Fibroblast of lung (primary cell): Measurements from ENCODE around the gene PPFIBP1. TPM values are rescaled to one million over a fixed set of nuclear protein-coding genes. Genes with fewer than 3 reads are reported as not detected.
"Not testable (repeated sequence)": the region's sequence is repeated elsewhere in the genome, so short reads cannot be mapped to it uniquely, and the experiment has no call there.

Experiments used
- DNase-seq, 2 donors: peaks; one replicate each; pipeline versions ENCODE4 v3.0.0 to v3.0.0-alpha.2; 2010; ENCODE audit warnings: low read depth in 2 of 2
- H2AFZ ChIP-seq: 2 replicates; pipeline ENCODE4 v1.5.1; 2012; ENCODE audit warnings: low read length, control low read depth, inconsistent platforms
- H3K27ac ChIP-seq: 2 replicates; pipeline ENCODE4 v1.5.1; 2011; ENCODE audit warnings: low read length, control low read depth; ENCODE audit not compliant: insufficient read depth
- H3K27me3 ChIP-seq: 2 replicates; pipeline ENCODE4 v1.5.1; 2011; ENCODE audit warnings: mild to moderate bottlenecking, low read length; ENCODE audit not compliant: control insufficient read depth, insufficient read depth
- H3K36me3 ChIP-seq: 2 replicates; pipeline ENCODE4 v1.5.1; 2011; ENCODE audit warnings: low read length; ENCODE audit not compliant: control insufficient read depth, insufficient read depth
- H3K4me1 ChIP-seq: 2 replicates; pipeline ENCODE4 v1.5.1; 2011; ENCODE audit warnings: low read length; ENCODE audit not compliant: control insufficient read depth, insufficient read depth; ENCODE audit errors: extremely low read depth
- H3K4me2 ChIP-seq: 2 replicates; pipeline ENCODE4 v1.5.1; 2011; ENCODE audit warnings: low read length, control low read depth; ENCODE audit not compliant: insufficient read depth; ENCODE audit errors: extremely low read depth
- H3K4me3 ChIP-seq, 4 experiments: fragments of 200-600 bp in 1 of 4; sonication (generic) in 1 of 4; replicated peaks in 1 of 4; 2 replicates each; pipeline ENCODE4 v1.5.1; 2011 to 2016; ENCODE audit warnings: low read length in 4 of 4, low read depth in 3 of 4, mild to moderate bottlenecking in 3 of 4, control low read depth in 2 of 4, inconsistent platforms in 1 of 4, mixed read lengths in 1 of 4; ENCODE audit not compliant: insufficient read depth in 1 of 4; ENCODE audit errors: control extremely low read depth in 1 of 4
- H3K79me2 ChIP-seq: 2 replicates; pipeline ENCODE4 v1.5.1; 2012; ENCODE audit warnings: mild to moderate bottlenecking, low read length, inconsistent platforms; ENCODE audit not compliant: control insufficient read depth, insufficient read depth
- H3K9ac ChIP-seq: 2 replicates; pipeline ENCODE4 v1.5.1; 2011; ENCODE audit warnings: mild to moderate bottlenecking, low read length, control low read depth; ENCODE audit not compliant: insufficient read depth
- H3K9me3 ChIP-seq: 2 replicates; pipeline ENCODE4 v1.5.1; 2012; ENCODE audit warnings: low read depth, low read length; ENCODE audit not compliant: control insufficient read depth, insufficient read depth
- H4K20me1 ChIP-seq: 2 replicates; pipeline ENCODE4 v1.5.1; 2011; ENCODE audit warnings: low read length; ENCODE audit not compliant: control insufficient read depth, insufficient read depth; ENCODE audit errors: extremely low read depth
- EZH2 ChIP-seq: IDR thresholded peaks from 2 replicates; pipeline ENCODE4 v1.5.1; 2012; ENCODE audit warnings: low read length, control low read depth, mild to moderate bottlenecking; ENCODE audit errors: missing control alignments
- polyA plus RNA-seq, 2 donors: library from polyadenylated mRNA; depleted of rRNA in 1 of 2; stranded (reverse) in 1 of 2; unstranded in 1 of 2; fragments of >200 nt; gene quantifications; 2 replicates each; pipeline ENCODE4 v1.2.1, GENCODE V29; 2011 to 2012; ENCODE audit warnings: missing spikeins in 1 of 2
- total RNA-seq: library from RNA; depleted of rRNA; stranded (reverse); fragments of >200 nt; gene quantifications from 2 replicates; pipeline ENCODE4 v1.2.1, GENCODE V29; 2014
- TF ChIP-seq, protein P1 (sequence below), 2 donors: IDR thresholded peaks in 1 of 2; conservative IDR thresholded peaks in 1 of 2; 1 replicate in 1 of 2; 2 replicates in 1 of 2; pipeline ENCODE4 v1.5.1; 2011 to 2012; ENCODE audit warnings: low read length in 2 of 2, control low read depth in 1 of 2, inconsistent platforms in 1 of 2, low read depth in 1 of 2, mild to moderate bottlenecking in 1 of 2

PPFIBP1 gene
- total and polyA plus RNA-seq, 2 donors (not counting 1 experiment from before 2014, with no cell fraction given) = 65.1 to 93.0 TPM

GRCh38 chr12:27639265-27639664, 115.3 kb downstream of the PPFIBP1 start:
- TF ChIP-seq EZH2 = no peak
- TF ChIP-seq, protein P1, sequence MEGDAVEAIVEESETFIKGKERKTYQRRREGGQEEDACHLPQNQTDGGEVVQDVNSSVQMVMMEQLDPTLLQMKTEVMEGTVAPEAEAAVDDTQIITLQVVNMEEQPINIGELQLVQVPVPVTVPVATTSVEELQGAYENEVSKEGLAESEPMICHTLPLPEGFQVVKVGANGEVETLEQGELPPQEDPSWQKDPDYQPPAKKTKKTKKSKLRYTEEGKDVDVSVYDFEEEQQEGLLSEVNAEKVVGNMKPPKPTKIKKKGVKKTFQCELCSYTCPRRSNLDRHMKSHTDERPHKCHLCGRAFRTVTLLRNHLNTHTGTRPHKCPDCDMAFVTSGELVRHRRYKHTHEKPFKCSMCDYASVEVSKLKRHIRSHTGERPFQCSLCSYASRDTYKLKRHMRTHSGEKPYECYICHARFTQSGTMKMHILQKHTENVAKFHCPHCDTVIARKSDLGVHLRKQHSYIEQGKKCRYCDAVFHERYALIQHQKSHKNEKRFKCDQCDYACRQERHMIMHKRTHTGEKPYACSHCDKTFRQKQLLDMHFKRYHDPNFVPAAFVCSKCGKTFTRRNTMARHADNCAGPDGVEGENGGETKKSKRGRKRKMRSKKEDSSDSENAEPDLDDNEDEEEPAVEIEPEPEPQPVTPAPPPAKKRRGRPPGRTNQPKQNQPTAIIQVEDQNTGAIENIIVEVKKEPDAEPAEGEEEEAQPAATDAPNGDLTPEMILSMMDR (conservative IDR thresholded peaks at IDR 0.05 in 1 of 2, IDR thresholded peaks at IDR 0.05 in 1 of 2; ENCODE audit: low read depth in 1 of 2, low read length in 2 of 2) = no peak
- H4K20me1 ChIP-seq = no peaks in the 10 kb centered on the region
- no peak overlapping the region for H2AFZ ChIP-seq
- H3K4me3 ChIP-seq = no peak overlapping the region
- no peaks in the 10 kb centered on the region for H3K79me2 ChIP-seq
- H3K36me3 ChIP-seq = no peaks in the 10 kb centered on the region
- no peak overlapping the region for H3K4me2 ChIP-seq
- H3K4me1 ChIP-seq = no peaks in the 10 kb centered on the region
- no peak overlapping the region for H3K27ac ChIP-seq
- no peaks in the 10 kb centered on the region for H3K27me3 ChIP-seq
- H3K9me3 ChIP-seq = no peaks in the 10 kb centered on the region
- DNase-seq = no peak
- no peak overlapping the region for H3K9ac ChIP-seq

GRCh38 chr12:27640566-27641200, 116.7 kb downstream of the PPFIBP1 start:
- not testable (repeated sequence) for H3K9ac ChIP-seq

GRCh38 chr12:27642361-27642760, 118.4 kb downstream of the PPFIBP1 start:
- H3K4me1 ChIP-seq, H3K27me3 ChIP-seq, H3K79me2 ChIP-seq, DNase-seq, H3K9me3 ChIP-seq, H3K27ac ChIP-seq, H3K4me3 ChIP-seq, H2AFZ ChIP-seq, H3K9ac ChIP-seq, H3K36me3 ChIP-seq, H4K20me1 ChIP-seq, H3K4me2 ChIP-seq: not testable (repeated sequence)

More at GRCh38 chr12:27640566-27641200, 116.7 kb downstream of the PPFIBP1 start:
- DNase-seq = peak; percentile 33 to 74
- not testable (repeated sequence) for H4K20me1 ChIP-seq, H3K4me1 ChIP-seq, H3K27ac ChIP-seq, H3K4me3 ChIP-seq, H3K9me3 ChIP-seq, H3K27me3 ChIP-seq, H3K4me2 ChIP-seq, H3K36me3 ChIP-seq, H2AFZ ChIP-seq, H3K79me2 ChIP-seq

- H3K9ac ChIP-seq, DNase-seq, H2AFZ ChIP-seq, H3K27ac ChIP-seq, H3K4me2 ChIP-seq, H3K36me3 ChIP-seq, H3K4me3 ChIP-seq, H3K79me2 ChIP-seq, H3K9me3 ChIP-seq, H3K27me3 ChIP-seq, H4K20me1 ChIP-seq, H3K4me1 ChIP-seq: not testable (repeated sequence)
These were observed 118.9 kb downstream of the PPFIBP1 start for GRCh38 chr12:27642892-27643291.
